Measurements from ENCODE around the gene GNRH2.

GNRH2 gene

DNA sequence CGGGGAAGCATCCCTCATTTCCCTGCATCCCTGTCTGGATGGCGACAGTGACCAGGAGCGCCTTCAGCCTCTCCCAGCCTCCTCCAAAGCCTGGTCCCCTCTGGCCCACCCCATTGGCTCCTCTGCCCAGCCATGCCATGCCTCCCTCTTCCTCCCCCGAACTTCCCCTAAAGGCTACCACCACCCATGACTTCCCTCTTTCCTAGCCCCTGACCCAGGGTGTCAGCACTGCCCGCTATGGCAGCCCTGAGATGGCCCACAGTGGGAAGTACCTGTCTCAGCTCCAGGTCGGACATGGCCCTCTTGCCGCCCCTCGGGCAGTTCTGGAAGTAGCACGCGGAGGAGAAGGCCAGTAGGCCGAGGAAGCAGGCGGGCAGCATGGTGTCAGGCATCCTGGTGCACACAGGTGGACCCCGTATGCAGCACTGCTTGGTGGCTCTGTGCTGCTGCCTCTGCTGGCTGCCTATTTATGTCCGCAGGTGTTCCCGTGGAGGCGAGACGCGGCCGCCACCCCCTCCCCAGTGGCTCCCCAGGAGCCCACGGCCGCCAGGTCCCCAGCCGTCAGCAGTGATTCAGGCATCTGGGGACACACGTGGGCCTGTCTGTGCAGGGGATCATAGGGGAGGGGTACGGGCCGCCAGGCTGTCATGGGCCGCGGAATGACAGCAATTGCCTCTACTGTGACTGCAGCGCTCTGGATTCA, 41.0 kb downstream of the GNRH2 start, which contains the start of gene AVP:
Gene AVP, minus strand, starts transcription at position 442 of the 703 bp plus-strand sequence. Its CDS starts 50 bp downstream, at position 392.
- Histone ChIP-seq H3K4me1 (ENCODE audit: control insufficient read depth, insufficient read depth, low read length) (no peaks in the 10 kb centered on the region), H3K4me3 (ENCODE audit: low read depth, low read length) (no peak within 1 kb of the TSS), H3K9me3 (ENCODE audit: control insufficient read depth, insufficient read depth, low read depth, low read length) (no peaks in the 10 kb centered on the region), H3K36me3 (ENCODE audit: control insufficient read depth in 2 of 2, insufficient read depth in 1 of 2, low read length in 2 of 2) (no peaks in the 10 kb centered on the region), H3K27ac (ENCODE audit: extremely low read depth, low read depth, low read length) (no peak within 1 kb of the TSS)
- ChIA-PET CTCF (no interaction called here), POLR2A (no interaction called here)
- TF ChIP-seq ZNF169 (tag by site-specific recombination; IDR thresholded peaks at IDR 0.05) (no peak), GLIS1 (tag by site-specific recombination; IDR thresholded peaks at IDR 0.05) (peak; percentile 40), ZIC2 (tag by site-specific recombination; IDR thresholded peaks at IDR 0.05) (peak; percentile 59), ELK4 (IDR thresholded peaks at IDR 0.05; ENCODE audit: borderline replicate concordance, low read depth, low read length) (no peak), SP2 (tag by site-specific recombination; IDR thresholded peaks at IDR 0.05) (no peak)

DNA sequence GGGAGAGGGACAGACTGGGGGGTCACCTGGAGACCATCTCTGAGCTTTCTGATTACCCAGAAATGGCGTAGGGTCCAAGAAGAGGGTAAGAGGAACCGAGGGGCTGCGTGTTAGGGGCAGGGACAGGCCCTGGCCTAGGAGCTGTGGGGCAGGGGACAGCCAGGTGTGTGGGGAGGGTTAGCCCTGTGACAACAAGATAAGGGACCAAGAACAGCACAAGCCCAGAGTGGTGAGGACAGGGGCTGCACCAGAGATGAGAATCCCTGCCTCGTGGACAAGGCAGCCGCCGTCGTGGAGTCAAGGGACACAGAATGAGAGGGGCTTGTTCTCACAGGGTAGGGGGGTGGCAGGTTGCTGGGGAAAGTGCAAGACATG, 41.6 kb downstream of the GNRH2 start:
- H3K4me3 ChIP-seq (ENCODE audit: low read depth, low read length) = no peak overlapping the region
- H3K27ac ChIP-seq (ENCODE audit: extremely low read depth, low read depth, low read length) = no peak overlapping the region
- ChIA-PET POLR2A (no interaction called here), CTCF (no interaction called here)
- TF ChIP-seq GLIS2 (tag by site-specific recombination; IDR thresholded peaks at IDR 0.05) (no peak), ZNF391 (tag by site-specific recombination; IDR thresholded peaks at IDR 0.05; ENCODE audit: borderline replicate concordance, low read depth) (no peak), ZNF692 (tag by site-specific recombination; IDR thresholded peaks at IDR 0.05) (no peak), KLF8 (tag by site-specific recombination; IDR thresholded peaks at IDR 0.05) (no peak), ZNF274 (IDR thresholded peaks at IDR 0.05; ENCODE audit: low read length) (no peak), ZNF274 (tag by site-specific recombination; IDR thresholded peaks at IDR 0.05; ENCODE audit: borderline replicate concordance) (no peak), ZNF664 (tag by site-specific recombination; IDR thresholded peaks at IDR 0.05) (no peak), SCRT1 (tag by site-specific recombination; IDR thresholded peaks at IDR 0.05; ENCODE audit: borderline replicate concordance) (no peak), HOXD13 (CRISPR knock-in tag; IDR thresholded peaks at IDR 0.05; ENCODE audit: borderline replicate concordance) (no peak), ZNF416 (tag by site-specific recombination; IDR thresholded peaks at IDR 0.05) (no peak), ZNF292 (tag by site-specific recombination; IDR thresholded peaks at IDR 0.05; ENCODE audit: borderline replicate concordance, low read depth) (no peak), ZNF341 (tag by site-specific recombination; IDR thresholded peaks at IDR 0.05; ENCODE audit: low read depth) (no peak)
- no peaks in the 10 kb centered on the region for H3K4me1 ChIP-seq (ENCODE audit: control insufficient read depth, insufficient read depth, low read length)
- H3K36me3 ChIP-seq (ENCODE audit: control insufficient read depth in 2 of 2, insufficient read depth in 1 of 2, low read length in 2 of 2) = no peaks in the 10 kb centered on the region
- no peaks in the 10 kb centered on the region for H3K9me3 ChIP-seq (ENCODE audit: control insufficient read depth, insufficient read depth, low read depth, low read length)

GRCh38 chr20:3085571-3086072, 42.2 kb downstream of the GNRH2 start:
- ChIA-PET POLR2A (no interaction called here), CTCF (no interaction called here)
- no peaks in the 10 kb centered on the region for H3K36me3 ChIP-seq (ENCODE audit: control insufficient read depth in 2 of 2, insufficient read depth in 1 of 2, low read length in 2 of 2)
- no peaks in the 10 kb centered on the region for H3K4me1 ChIP-seq (ENCODE audit: control insufficient read depth, insufficient read depth, low read length)
- no peaks in the 10 kb centered on the region for H3K9me3 ChIP-seq (ENCODE audit: control insufficient read depth, insufficient read depth, low read depth, low read length)
- no peak overlapping the region for H3K27ac ChIP-seq (ENCODE audit: extremely low read depth, low read depth, low read length)
- no peak overlapping the region for H3K4me3 ChIP-seq (ENCODE audit: low read depth, low read length)
- TF ChIP-seq ZBTB6 (tag by site-specific recombination; IDR thresholded peaks at IDR 0.05) = no peak
- TF ChIP-seq PRDM1 (tag by site-specific recombination; IDR thresholded peaks at IDR 0.05) = no peak
- no peak for TF ChIP-seq ZNF843 (tag by site-specific recombination; IDR thresholded peaks at IDR 0.05)

Data from HEK293 (cell line).